HEK293 (cell line): ENCODE measurements around the gene PDE4A.

Experiments
- CTCF ChIP-seq: fragments of 450-650 bp; formaldehyde crosslinking; IDR thresholded peaks from 2 replicates; pipeline ENCODE4 v1.5.1; 2016; ENCODE audit warnings: missing biosample characterization, missing genetic modification characterization
- HOXA7 ChIP-seq: sonication (generic); formaldehyde crosslinking; IDR thresholded peaks from 2 replicates; pipeline ENCODE4 v1.8.1; 2022; ENCODE audit warnings: missing genetic modification reagents, borderline replicate concordance
- RBAK ChIP-seq: fragments of 450-650 bp; formaldehyde crosslinking; IDR thresholded peaks from 2 replicates; pipeline ENCODE4 v1.5.1; 2016; ENCODE audit warnings: missing biosample characterization, missing genetic modification characterization
- REST ChIP-seq: fragments of 450-650 bp; formaldehyde crosslinking; IDR thresholded peaks from 2 replicates; pipeline ENCODE4 v1.5.1; 2016; ENCODE audit warnings: missing biosample characterization, missing genetic modification characterization
- ZNF175 ChIP-seq: fragments of 450-650 bp; formaldehyde crosslinking; IDR thresholded peaks from 2 replicates; pipeline ENCODE4 v1.5.1; 2016; ENCODE audit warnings: missing biosample characterization, missing genetic modification characterization
- ZNF549 ChIP-seq: fragments of 450-650 bp; IDR thresholded peaks from 2 replicates; pipeline ENCODE4 v1.5.1; 2018; ENCODE audit warnings: missing biosample characterization, missing genetic modification characterization, mild to moderate bottlenecking, inconsistent platforms, moderate library complexity

GRCh38 chr19:10406191-10406590 lies 14.1 kb upstream of the PDE4A start:
- TF ChIP-seq ZNF175 (tag by site-specific recombination) (no peak), CTCF (tag by site-specific recombination) (no peak), REST (no peak), RBAK (tag by site-specific recombination) (no peak), HOXA7 (no peak), ZNF549 (tag by site-specific recombination) (no peak)
